GM12872 (cell line): Measurements from ENCODE around the gene MAP1B.

Experiments used
- CTCF ChIP-seq: IDR thresholded peaks from 3 replicates; pipeline ENCODE4 v1.5.1; 2011; ENCODE audit warnings: low read depth, mild to moderate bottlenecking, low read length, moderate library complexity; ENCODE audit not compliant: insufficient read depth

The MAP1B gene

GRCh38 chr5:72185496-72186329 lies 78.4 kb downstream of the MAP1B start:
- TF ChIP-seq CTCF = no peak

- no peak for TF ChIP-seq CTCF
Measured at GRCh38 chr5:72187388-72188075, 80.3 kb downstream of the MAP1B start.

GRCh38 chr5:72188166-72188565 lies 80.9 kb downstream of the MAP1B start:
- no peak for TF ChIP-seq CTCF

- no peak for TF ChIP-seq CTCF
Measured at GRCh38 chr5:72189146-72189545, 81.9 kb downstream of the MAP1B start.

- no peak for TF ChIP-seq CTCF
Measured at GRCh38 chr5:72191404-72191803, 84.1 kb downstream of the MAP1B start.

GRCh38 chr5:72194846-72195245 lies 87.6 kb downstream of the MAP1B start:
- no peak for TF ChIP-seq CTCF

GRCh38 chr5:72195581-72195980 lies 88.3 kb downstream of the MAP1B start:
- TF ChIP-seq CTCF = no peak
